ENCODE results near the gene ZC3H4.
"Not testable (repeated sequence)": the region's sequence is repeated elsewhere in the genome, so short reads cannot be mapped to it uniquely, and the experiment has no call there.

Gene ZC3H4

DNA sequence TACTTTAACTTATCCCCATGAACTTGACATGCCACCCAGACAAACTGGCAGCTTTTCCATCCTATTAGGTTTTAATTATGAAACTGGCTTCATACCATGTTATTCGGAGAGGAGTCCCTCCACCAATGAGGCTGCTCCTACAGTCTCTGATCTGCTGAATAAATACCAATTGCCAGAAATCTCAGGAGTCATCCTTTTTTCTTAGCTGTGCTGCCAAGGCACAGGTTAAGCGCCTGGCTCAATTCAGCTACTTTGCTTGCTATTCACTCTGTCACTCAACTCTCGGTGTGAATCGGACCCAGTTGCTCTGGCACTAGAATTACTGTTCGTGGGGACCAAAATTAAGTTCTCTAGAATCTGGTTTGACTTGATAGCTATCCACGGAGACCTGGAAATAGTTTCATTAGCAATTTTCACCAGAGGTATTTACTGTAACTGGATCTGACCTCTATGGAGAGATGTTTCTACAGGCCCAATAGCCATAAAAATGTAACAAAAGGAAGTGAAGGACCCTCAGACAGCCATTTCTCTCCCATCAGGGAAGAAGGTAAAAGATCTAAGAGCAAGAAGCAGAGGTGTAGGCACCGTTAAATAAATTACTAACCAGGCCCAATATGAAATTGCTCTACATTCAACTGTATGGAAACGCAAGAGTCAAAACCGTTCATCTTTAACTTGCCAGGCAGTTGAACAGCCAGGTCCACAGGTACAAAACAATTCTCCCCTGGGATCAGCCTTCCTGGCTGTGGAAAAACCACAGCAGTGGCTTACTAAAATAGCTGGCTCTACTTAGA, 5.4 kb downstream of the ZC3H4 start:
- DNase-seq (ENCODE audit: low read depth): no peak

DNA sequence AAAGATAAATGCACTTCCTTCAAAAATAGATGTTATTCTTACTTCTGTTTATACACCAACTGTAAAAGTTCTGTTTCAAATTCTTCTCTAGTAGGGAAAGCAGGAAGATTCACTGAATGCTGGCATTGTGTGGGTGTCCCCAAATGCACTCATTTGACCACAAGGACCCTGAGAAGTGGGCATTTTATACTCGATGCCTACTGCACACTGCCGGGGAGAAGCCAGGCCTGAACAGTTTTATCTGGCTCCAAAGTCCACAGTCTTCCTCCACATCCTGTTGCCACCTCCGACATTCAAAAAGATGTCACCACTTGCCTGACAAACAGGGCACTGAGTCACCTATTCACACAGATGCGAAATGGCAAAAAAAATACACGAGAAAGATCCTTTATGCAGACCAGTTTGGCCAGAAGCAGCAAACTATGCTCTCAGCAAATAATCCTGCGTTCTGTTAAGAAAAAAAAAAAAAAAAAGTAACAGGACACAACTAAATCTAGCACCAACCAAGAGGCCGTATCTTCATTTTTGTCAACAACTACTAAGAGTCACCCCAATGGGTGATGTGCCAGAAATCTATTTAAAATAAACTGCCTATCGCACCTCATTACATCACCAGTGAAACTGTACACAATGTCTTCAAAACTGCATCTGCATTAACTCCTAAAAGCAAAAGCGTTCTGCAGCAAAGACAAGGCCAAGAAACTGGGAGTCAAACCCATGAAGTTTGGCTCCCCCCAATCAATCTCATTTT, 6.2 kb downstream of the ZC3H4 start:
- DNase-seq (ENCODE audit: low read depth): peak; percentile 32

GRCh38 chr19:47106821-47107201, 6.8 kb downstream of the ZC3H4 start:
- no peak for DNase-seq (ENCODE audit: low read depth)

DNA sequence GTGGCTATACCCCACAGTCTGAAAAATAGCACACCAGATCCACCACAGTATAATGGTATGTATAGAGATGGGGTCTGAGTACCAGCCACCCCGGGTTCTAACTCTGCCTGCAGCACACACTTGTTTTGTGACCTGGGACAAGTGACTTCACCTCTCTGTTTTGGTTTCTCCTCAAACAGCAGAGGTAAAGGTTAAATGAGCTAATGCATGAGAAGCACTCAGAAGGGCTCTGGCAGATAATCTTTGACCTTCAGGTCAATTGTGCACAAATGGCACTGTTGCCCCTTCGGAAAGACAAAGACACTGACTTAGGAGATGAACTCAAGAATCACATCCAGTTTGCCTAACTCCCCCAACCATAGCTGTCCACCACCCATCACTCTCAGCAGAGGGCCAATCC, 7.7 kb downstream of the ZC3H4 start:
- DNase-seq (ENCODE audit: low read depth): no peak

- DNase-seq (ENCODE audit: low read depth): no peak
Observed at GRCh38 chr19:47104680-47105079, 8.9 kb downstream of the ZC3H4 start.

- peak; percentile 63 for DNase-seq (ENCODE audit: low read depth)
Observed at GRCh38 chr19:47102346-47103060, 11.1 kb downstream of the ZC3H4 start.

DNA sequence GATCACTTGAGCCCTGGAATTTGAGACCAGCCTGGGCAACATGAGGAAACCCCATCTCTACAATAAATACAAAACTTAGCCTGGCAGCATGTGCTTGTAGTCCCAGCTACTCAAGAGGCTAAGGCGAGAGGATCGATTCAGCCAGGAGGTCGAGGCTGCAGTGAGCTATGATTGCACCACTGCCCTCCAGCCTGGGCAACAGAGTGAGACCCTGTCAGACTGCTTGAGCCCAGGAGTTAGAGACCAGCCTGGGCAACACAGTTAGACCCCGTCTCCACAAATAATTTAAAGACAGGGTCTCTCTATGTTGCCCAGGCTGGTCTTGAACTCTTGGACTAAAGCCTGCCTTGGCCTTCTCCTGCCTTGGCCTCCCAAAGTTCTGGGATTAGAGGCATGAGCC, 12.5 kb downstream of the ZC3H4 start:
- not testable (repeated sequence) for DNase-seq (ENCODE audit: low read depth)

DNA sequence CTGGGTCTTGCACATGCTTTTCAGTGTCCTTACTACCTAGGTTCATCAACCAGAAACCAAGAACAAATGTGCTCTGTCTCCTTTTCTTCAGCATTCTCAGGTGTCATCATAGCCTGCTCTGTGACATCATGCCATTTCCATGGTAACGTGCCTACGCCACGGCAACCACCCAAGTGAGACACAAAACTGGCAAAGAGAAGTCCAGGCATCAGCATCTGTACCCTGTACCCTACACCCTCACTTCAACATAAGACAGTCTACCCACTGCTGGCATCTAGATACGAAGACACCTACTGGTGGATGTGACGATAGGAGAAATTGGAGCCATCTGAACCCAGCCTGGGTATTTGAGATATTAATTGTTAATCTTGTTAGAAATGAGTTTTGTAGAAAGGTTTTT, 13.3 kb downstream of the ZC3H4 start:
- no peak for DNase-seq (ENCODE audit: low read depth)

GRCh38 chr19:47099576-47100050, 14.0 kb downstream of the ZC3H4 start:
- no peak for DNase-seq (ENCODE audit: low read depth)

GRCh38 chr19:47098608-47099007, 15.0 kb downstream of the ZC3H4 start:
- DNase-seq (ENCODE audit: low read depth): no peak

GRCh38 chr19:47097396-47098201, 16.0 kb downstream of the ZC3H4 start:
- peak; percentile 70 for DNase-seq (ENCODE audit: low read depth)

DNA sequence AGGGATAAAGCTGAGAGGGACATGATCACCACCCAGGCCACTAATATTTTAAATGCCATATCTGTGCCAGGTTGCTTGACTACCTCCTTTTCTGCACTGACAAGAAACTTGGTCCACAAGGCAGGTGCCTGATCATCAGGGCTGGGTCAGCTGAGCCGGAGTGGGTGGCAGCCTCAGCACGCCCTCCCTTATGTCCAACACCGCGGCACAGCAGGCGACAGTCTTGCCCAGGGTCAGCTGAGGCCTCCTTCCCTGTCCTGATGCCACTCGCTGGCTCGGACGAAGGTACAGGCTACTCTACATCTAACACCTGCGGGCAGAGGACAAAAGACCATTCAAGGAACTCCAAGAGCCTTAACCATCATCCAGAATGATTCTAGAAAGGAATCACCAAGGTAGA, 16.9 kb downstream of the ZC3H4 start:
- no peak for DNase-seq (ENCODE audit: low read depth)

DNA sequence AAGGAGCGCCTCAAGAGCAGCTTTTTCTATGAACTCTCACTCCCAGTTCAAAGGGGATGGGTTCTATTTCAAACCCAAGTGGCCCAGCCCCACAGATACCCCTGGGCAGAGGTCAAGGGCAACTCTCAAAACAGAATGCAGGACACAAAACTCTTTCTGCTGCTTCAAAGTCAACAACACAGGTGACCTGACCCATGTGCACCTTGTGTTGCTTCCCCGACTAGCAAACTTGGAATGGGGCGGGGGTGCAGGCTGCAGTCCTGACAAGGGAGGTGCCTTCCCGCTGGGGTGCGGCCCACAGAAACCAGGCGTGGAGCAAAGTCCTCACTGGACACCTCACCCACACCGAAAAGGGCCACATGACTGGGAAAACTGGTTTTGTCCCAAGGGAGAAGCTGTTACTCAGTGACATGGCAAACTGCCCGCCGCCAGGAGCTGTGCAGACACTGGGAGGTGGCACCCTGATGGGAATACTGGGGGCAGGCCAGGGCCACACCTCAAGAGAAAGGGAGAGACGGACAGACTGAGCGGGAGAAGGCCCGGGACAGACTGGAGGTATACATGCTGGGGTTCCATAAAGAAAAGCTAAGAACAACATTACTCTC, 17.4 kb downstream of the ZC3H4 start:
- DNase-seq (ENCODE audit: low read depth): no peak

DNA sequence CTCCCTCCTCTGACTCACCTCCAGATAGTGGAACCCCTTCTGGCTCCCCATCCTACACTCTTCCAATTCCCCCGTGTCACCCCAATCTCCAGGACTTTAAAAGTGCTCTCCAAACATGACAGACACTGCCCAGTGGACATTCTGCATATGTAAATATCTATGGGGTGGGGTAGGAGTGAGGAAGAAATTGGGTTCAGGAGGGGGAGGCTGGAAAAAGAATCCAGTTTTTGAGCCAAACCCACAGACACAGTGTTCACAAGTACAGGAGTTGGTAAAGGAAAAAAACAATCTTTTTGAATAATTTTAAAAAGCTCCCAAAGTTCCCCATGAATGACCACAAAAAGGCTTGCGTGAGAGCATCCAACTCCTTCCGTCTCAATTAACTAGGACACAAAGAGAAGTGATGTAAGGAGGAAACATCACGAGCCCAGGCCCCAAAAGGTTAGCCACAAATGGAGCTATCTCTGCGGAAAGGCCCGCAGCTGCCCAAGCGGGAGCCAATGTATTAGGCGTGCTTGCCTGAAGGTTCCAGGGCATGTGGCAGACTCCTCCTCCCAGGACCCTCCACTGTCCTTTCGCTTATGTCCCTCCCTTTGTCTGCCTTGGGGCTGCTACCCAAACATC, 18.0 kb downstream of the ZC3H4 start:
- peak; percentile 51 for DNase-seq (ENCODE audit: low read depth)

DNA sequence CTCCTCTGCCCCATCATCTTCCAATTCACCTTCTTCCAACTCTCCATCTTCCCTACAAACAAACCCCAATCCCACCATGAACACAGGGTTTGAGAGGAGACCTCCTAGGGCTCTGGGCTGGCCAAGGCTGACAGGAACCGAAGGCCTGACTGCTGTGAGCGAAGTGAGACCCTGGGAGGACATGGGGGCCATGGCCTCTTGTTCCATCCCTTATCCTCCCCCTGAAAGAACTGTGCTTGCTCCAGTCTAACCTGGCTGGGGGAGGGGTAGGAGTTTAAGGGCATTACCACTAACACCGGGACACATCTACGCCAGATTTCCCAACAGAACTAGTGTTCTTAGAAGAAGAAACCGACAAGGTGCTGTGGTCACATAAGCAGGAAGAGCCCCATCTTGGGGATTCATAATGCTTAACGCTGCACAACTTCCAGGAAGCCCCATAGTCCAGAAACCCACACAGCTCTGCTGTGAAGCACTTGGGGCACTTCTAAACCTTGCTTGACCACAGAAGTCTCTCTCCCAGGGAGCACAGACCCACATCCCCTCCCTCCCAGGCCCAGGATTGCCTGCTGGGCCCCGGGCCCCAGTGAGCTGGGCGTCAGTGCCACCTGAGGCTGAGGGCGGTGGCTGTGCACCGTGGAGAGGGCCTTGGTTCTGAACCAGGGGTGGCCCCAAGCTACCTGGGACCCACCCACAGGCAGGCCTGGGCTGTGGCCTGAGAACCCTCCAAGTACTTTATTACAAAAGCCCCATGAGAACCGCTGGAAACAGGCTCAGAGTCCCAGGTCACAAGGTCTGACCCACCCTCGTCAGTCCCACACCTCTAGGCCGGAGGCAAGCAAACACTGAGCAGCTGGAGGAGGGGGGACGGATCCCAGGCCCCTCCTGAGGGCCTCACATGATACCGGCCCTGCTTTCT, 18.8 kb downstream of the ZC3H4 start:
- DNase-seq (ENCODE audit: low read depth): no peak

DNA sequence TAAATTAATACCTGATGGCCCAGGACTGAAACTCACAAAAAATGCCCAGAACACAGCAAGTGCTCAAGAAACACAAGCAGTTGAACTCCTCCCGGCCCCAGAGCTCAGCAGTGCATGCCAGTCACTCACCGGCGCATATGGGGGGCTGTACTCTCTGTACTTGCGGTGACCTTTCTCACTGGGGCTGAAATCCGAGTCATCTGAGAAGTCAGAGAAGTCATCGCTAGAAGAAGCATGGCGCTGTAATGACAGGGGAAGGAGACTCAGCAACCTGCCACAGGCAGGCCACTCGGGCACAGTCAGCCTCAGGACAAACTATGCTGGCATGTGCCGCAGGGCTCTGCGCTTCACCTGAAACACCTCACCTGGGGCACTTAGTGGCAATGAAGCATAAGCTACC, 19.7 kb downstream of the ZC3H4 start:
- no peak for DNase-seq (ENCODE audit: low read depth)

- DNase-seq (ENCODE audit: low read depth): peak; percentile 76
Observed at GRCh38 chr19:47093254-47093653, 20.3 kb downstream of the ZC3H4 start.

DNA sequence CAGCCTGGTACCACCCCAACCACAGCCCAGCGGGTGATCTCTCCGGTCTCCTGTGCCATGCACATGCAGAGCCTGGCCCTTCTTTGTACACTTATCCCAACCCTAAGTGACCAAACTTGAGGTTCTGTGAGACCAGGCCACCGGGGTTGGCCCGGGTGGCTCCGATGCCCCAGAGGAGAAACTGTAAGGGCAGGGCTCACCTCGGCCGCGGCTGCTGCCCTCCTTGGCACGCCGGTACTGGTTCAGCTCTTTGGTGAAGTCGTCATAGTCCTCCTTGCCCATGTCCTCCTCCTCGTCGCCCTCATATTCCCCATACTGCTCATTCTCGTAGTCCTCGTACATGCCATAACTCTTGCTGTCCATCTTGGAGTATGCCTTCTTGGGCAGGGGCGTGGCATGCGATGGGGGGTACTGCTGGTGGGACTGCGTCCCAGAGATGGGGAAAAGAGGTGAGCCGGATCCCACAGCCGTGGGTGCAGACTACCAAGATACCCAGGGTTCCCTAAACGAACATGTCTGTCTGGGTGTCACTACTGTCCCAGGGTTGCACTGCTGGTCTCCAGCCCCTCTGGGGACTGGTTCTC, 23.7 kb downstream of the ZC3H4 start:
- DNase-seq (ENCODE audit: low read depth): no peak

GRCh38 chr19:47086280-47086679, 27.3 kb downstream of the ZC3H4 start:
- no peak for DNase-seq (ENCODE audit: low read depth)

Data from fibroblast of gingiva (primary cell).